ENCODE results near the gene LZTR1. TPM values are rescaled to one million over a fixed set of nuclear protein-coding genes. Genes with fewer than 3 reads are reported as not detected.

Gene LZTR1
- total RNA-seq, 1 experiment from 2014 or later = 54.3 TPM

DNA sequence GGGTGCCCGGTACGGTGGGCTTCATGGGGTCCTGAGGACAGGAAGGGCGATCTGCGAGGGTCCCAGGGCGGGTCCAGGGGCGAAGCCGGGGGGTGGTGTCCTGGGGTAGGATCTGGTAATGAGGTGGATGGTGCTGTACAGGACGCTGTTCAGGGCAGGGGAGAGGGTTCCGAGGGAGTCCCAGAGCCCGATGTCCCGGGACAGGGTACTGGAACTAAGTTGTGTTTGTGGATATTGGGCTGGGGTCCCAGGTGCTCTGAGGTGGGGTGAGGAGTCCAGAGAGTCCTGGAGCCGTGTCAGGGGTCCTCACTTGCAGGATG lies 426 bp downstream of the LZTR1 start:
- ChIA-PET CTCF (interaction anchor here (0.6 to 1.3 kb wide), 3 partner anchors 10 to 66 kb away, joined by 3 read pairs; no protein-coding TSS in a partner anchor), POLR2A (ENCODE audit: low non-redundant PET) (no interaction called here)
- no TSS peak for BruUV-seq (replicated peaks)
- Histone ChIP-seq H3K4me1 (ENCODE audit: insufficient read depth, low read length, poor library complexity, severe bottlenecking) (peaks cover 5% of the 10 kb centered on the region), H3K4me3 (ENCODE audit: low read depth, low read length, poor library complexity, severe bottlenecking) (peak overlapping the region; percentile 88), H3K36me3 (ENCODE audit: insufficient read depth, low read length, poor library complexity, severe bottlenecking) (peaks cover 18% of the 10 kb centered on the region), H3K9me3 (ENCODE audit: low read depth, low read length, poor library complexity, severe bottlenecking) (peaks cover 10% of the 10 kb centered on the region), H3K27me3 (replicated peaks; ENCODE audit: insufficient read depth, low read depth, low read length, poor library complexity) (no peaks in the 10 kb centered on the region), H3K27ac (ENCODE audit: low read depth, low read length, poor library complexity, severe bottlenecking) (peak overlapping the region; percentile 87)
- intact Hi-C loops (cut with micrococcal nuclease; ENCODE audit: unreplicated experiment) = no loop called here
- DNase-seq (ENCODE audit: low spot score) = no peak
- TF ChIP-seq EZH2 (IDR thresholded peaks at IDR 0.05; ENCODE audit: borderline replicate concordance, low read depth, low read length, poor library complexity, severe bottlenecking) = no peak
- TF ChIP-seq, protein P1, sequence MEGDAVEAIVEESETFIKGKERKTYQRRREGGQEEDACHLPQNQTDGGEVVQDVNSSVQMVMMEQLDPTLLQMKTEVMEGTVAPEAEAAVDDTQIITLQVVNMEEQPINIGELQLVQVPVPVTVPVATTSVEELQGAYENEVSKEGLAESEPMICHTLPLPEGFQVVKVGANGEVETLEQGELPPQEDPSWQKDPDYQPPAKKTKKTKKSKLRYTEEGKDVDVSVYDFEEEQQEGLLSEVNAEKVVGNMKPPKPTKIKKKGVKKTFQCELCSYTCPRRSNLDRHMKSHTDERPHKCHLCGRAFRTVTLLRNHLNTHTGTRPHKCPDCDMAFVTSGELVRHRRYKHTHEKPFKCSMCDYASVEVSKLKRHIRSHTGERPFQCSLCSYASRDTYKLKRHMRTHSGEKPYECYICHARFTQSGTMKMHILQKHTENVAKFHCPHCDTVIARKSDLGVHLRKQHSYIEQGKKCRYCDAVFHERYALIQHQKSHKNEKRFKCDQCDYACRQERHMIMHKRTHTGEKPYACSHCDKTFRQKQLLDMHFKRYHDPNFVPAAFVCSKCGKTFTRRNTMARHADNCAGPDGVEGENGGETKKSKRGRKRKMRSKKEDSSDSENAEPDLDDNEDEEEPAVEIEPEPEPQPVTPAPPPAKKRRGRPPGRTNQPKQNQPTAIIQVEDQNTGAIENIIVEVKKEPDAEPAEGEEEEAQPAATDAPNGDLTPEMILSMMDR (conservative IDR thresholded peaks at IDR 0.05; ENCODE audit: low read depth, low read length) = no peak

DNA sequence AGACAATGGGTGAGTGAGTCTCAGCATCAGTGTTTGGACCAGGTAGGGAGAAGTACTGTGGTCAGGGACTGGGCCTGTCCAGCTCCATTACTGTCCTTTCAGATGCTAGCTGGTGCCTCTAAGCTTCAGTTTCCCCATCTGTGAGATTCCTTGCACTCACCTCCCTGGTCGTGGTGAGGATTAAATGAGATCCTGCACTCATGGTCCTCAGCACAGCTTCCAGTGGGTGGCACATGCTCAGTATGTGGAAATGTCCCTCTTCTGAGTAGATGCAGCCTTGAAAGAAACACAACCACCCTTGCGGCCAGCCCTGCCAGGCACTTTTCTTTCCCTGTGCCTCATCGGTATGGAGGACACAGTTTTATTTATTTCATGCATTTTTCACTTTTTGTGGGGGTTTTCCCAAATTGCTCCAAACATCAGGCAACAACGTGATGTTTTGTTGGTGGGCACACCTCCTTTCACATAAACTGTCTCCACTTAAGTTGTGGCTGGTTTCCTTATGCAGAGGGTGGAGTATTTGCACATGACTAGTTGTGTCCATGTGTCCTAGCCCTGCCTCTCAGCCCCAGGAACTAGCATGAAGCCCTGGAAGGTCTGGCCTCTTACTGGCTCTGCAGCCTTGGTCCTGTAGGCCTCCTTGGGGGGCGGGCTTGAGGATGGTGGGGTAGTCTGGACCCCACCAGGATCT lies 1.1 kb downstream of the LZTR1 start:
- H3K27me3 ChIP-seq (replicated peaks; ENCODE audit: insufficient read depth, low read depth, low read length, poor library complexity) = no peaks in the 10 kb centered on the region
- TF ChIP-seq EZH2 (IDR thresholded peaks at IDR 0.05; ENCODE audit: borderline replicate concordance, low read depth, low read length, poor library complexity, severe bottlenecking) = no peak
- TF ChIP-seq, protein P1 (conservative IDR thresholded peaks at IDR 0.05; ENCODE audit: low read depth, low read length) = no peak
- BruUV-seq (replicated peaks) = no TSS peak
- CTCF ChIA-PET = no interaction called here
- peaks cover 9% of the 10 kb centered on the region for H3K9me3 ChIP-seq (ENCODE audit: low read depth, low read length, poor library complexity, severe bottlenecking)
- no peak overlapping the region for H3K27ac ChIP-seq (ENCODE audit: low read depth, low read length, poor library complexity, severe bottlenecking)
- intact Hi-C loops (cut with micrococcal nuclease; ENCODE audit: unreplicated experiment) = no loop called here
- peaks cover 18% of the 10 kb centered on the region for H3K36me3 ChIP-seq (ENCODE audit: insufficient read depth, low read length, poor library complexity, severe bottlenecking)
- POLR2A ChIA-PET (ENCODE audit: low non-redundant PET) = no interaction called here
- H3K4me1 ChIP-seq (ENCODE audit: insufficient read depth, low read length, poor library complexity, severe bottlenecking) = peaks cover 5% of the 10 kb centered on the region
- peak overlapping the region; percentile 88 for H3K4me3 ChIP-seq (ENCODE audit: low read depth, low read length, poor library complexity, severe bottlenecking)
- no peak for DNase-seq (ENCODE audit: low spot score)

DNA sequence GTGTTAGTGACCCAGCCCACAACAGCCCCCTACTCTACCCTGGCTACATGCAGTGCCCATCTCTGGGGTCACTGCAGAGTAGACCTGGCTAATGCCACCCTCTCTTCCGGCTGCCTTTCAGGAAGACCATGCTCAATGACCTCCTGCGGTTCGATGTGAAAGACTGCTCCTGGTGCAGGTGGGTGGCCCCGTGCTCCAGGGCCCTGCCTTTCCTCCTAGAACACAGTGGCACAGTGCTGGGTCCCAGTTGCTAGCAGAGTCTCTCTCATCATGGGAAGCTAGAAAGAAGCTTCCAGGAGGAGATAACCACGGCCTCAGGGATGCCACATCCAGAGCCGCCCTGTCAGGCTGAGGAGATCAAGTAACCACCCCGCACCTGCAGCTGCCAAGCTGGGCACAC lies 3.6 kb downstream of the LZTR1 start:
- Histone ChIP-seq H3K27me3 (replicated peaks; ENCODE audit: insufficient read depth, low read depth, low read length, poor library complexity) (no peaks in the 10 kb centered on the region), H3K4me1 (ENCODE audit: insufficient read depth, low read length, poor library complexity, severe bottlenecking) (peaks cover 5% of the 10 kb centered on the region), H3K9me3 (ENCODE audit: low read depth, low read length, poor library complexity, severe bottlenecking) (no peaks in the 10 kb centered on the region), H3K36me3 (ENCODE audit: insufficient read depth, low read length, poor library complexity, severe bottlenecking) (peaks cover 18% of the 10 kb centered on the region), H3K27ac (ENCODE audit: low read depth, low read length, poor library complexity, severe bottlenecking) (no peak overlapping the region), H3K4me3 (ENCODE audit: low read depth, low read length, poor library complexity, severe bottlenecking) (no peak overlapping the region)
- POLR2A ChIA-PET (ENCODE audit: low non-redundant PET) = no interaction called here
- TF ChIP-seq, protein P1 (conservative IDR thresholded peaks at IDR 0.05; ENCODE audit: low read depth, low read length) = no peak
- no peak for TF ChIP-seq EZH2 (IDR thresholded peaks at IDR 0.05; ENCODE audit: borderline replicate concordance, low read depth, low read length, poor library complexity, severe bottlenecking)
- CTCF ChIA-PET = no interaction called here
- intact Hi-C loops (cut with micrococcal nuclease; ENCODE audit: unreplicated experiment) = no loop called here
- DNase-seq (ENCODE audit: low spot score) = no peak
- BruUV-seq (replicated peaks) = no TSS peak

Measured in A673 (cell line).